ENCODE results near the gene STXBP1.
"Not testable (repeated sequence)": the region's sequence is repeated elsewhere in the genome, so short reads cannot be mapped to it uniquely, and the experiment has no call there.

Gene STXBP1

GRCh38 chr9:127611899-127612790 is at the start of gene STXBP1:
TSS of gene STXBP1 (plus strand) at chr9:127612277. CDS start at chr9:127612404, 127 bp downstream.
- peak; percentile 95 for DNase-seq

DNA sequence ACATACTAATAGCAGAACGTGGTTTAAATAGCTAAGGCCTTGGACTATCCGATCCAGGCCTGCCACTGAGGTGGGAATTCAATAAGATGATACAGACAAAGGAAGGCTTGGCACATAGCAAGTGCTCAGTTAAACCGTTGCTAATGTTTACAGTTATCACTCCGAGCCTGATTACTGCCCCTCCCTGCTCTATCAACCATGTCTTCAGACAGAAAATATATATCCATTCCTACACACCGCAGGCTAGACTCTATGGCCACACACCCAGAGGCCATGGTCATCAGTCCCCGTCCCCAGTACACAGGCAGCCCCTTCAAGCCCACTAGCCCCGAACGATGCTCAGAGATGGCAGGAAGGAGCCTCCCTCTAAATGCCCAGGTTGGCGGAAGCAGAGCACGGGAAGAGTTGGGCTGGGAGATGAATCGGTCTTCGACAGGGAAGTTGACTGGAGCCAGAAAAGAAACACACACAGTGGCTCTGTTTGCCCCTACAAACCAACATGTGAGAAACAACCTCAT is 49.7 kb upstream of the STXBP1 start:
- DNase-seq: no peak

- DNase-seq: no peak
Measured at GRCh38 chr9:127562841-127563401, 49.2 kb upstream of the STXBP1 start.

DNA sequence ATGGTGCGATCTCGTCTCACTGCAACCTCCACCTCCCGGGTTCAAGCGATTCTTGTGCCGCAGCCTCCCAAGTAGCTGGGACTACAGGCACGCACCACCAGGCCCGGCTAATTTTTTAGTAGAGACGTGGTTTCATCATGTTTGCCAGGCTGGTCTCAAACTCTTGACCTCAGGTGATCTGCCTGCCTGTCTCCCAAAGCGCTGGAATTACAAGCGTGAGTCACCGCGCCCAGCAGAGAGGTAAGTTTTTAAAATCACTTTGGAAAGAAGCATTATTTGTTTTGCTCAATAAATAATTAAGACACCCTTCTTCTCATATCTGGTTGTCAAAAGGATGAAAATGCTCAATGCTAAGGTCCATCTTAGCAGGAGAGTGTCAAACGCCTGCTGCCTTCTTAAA is 48.5 kb upstream of the STXBP1 start:
- DNase-seq: no peak

GRCh38 chr9:127565231-127565630 is 46.8 kb upstream of the STXBP1 start:
- DNase-seq: no peak

GRCh38 chr9:127566351-127567001 is 45.6 kb upstream of the STXBP1 start:
- no peak for DNase-seq

- no peak for DNase-seq
Measured at GRCh38 chr9:127567035-127567729, 44.9 kb upstream of the STXBP1 start.

DNA sequence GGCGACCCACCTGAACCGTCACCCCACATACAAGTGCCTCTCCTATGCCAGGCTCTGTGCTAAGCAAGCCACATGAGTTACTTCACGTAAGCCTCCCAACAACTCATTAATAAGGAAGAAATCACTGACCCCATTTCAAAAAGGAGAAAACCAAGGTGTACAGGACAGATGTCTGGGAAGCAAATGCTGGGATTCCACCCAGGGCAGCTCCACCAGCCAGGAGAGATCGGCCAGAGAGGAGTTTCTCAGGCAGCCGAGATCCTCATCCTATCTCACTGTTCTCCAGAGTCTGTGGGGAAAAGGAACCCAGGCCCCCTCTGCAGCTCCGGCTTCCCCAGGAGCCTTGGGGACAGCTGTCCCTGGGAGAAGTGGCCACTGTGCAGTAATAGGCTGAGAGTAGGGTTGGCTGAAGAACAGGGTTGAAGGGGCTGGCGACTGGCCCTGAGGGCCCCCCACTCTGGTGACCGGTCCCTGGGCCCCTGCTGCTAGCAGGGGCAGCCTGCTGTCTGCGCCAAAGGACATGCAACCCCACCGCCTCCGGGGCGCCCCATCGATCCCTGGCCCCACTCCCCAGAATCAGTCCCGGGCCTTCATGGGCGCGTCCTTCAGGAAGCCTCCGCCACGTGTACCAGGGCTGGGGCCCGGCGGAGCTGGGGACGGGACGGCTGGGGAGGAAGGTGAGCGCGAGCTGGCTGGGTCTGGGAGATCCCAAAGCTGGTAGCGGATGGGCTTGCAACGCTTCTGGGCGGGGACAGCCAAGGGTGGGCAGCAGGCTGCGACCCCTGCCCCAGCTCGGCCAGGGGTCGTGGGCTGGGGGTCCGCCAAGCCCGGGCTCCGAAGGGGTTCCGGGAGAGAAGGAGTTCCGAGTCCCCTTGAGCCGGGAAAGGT is 44.1 kb upstream of the STXBP1 start:
- peak; percentile 67 for DNase-seq

- no peak for DNase-seq
Measured at GRCh38 chr9:127568618-127568970, 43.5 kb upstream of the STXBP1 start.

- peak; percentile 90 for DNase-seq
Measured at GRCh38 chr9:127568971-127569885, 42.8 kb upstream of the STXBP1 start.

DNA sequence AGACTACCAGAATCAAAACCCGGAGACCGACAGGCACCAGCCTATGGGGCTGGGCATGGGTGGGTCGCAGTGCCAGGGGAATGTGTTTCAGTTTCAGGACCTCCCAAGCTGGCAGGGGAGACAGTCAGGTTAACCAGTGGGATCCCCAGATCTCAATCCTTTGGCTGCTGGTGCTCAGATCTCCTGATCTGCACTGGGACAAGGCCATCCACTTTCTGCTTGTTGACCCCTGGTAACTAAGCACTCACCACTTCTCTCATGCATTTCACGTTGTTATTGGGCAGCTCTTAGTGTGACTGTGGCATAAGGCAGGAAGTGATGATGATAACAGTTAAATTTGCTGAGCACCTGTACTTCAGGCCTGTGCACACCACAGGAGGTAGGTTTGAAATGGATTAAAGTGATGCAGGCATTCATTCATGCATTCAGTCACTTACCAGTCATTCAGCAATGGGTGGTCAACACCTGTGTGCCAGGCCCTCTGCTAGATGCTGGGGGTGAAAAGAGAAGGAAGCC is 42.1 kb upstream of the STXBP1 start:
- no peak for DNase-seq

DNA sequence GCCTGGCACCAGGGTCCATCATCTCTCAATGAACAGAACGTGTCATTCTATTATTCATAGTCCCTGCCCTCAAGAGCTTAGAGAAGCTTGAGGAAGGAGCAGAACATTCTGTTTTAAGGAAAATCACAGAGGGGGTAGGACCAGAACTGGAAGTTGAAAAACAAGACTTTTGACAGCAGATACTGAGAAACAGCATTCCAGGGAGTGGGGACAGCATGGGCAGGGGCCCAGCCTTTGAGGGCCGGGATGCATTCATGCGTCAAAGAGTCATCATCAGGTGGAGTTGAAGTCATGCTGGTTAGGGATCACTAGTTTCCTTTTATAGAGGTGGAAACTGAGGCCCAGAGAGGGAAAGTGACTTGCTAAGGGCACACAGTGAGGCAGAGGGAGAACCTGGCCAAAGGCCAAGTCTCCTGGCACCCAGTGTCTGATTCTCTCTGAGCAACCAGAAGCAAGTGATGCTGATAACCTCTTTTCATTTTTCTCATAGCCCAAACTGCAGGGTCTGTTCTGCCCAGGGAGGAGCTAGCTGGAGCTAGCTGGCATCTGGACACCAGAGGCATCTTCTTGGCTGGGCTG is 41.5 kb upstream of the STXBP1 start:
- DNase-seq: no peak

GRCh38 chr9:127571971-127572370 is 40.1 kb upstream of the STXBP1 start:
- DNase-seq: no peak

GRCh38 chr9:127572961-127573721 is 38.9 kb upstream of the STXBP1 start:
- no peak for DNase-seq

GRCh38 chr9:127574072-127574993 is 37.7 kb upstream of the STXBP1 start:
- DNase-seq: peak; percentile 74

DNA sequence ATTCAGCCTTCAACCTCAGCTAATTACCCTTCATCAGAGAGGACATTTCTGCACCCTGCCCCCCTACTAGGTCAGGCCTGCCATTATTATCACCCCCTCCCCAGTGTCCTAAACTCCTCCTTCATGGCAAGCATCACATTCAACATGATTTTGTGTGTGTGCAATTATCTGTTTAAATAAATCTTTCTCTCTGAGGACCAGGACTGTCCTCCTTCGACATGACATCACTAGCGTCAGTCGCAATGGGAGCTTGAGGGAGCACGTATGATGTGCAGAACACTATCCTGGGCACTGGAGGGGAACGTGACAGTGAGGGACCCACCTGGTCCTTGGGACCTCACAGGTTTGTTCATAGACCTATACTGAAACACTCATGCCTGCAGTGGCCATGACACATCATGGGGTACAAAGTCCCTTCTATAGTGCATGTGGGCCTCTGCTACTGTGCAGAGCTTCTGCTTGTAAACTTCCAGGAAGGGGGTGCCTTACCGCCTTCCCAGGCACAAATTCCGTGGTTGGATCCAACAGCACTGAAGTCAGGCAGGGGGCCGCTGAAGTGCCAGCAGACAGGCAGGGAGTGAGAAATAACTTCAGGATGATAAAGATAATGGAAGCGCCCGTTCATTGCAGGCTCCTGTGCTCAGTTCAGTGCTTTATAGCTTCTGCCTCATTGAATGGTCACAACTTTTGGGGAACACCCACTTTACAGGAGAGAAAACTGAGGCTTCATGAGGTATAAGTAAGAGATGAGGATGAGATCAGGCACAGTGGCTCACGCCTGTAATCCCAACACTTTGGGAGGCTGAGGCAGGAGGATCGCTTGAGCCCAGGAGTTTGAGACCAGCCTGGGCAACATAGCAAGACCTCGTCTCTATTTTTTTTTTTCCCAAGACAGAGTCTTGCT is 36.0 kb upstream of the STXBP1 start:
- DNase-seq: no peak

DNA sequence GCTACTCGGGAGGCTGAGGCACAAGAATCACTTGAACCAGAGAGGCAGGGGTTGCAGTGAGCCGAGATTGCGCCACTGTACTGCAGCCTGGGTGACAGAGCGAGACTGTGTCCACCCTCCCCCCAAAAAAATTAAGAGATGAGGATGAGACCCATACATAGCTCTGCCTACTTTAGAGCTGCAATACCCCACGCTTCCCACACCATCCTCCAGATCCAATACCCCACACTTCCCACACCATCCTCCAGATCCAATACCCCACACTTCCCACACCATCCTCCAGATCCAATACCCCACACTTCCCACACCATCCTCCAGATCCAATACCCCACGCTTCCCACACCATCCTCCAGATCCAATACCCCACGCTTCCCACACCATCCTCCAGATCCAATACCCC is 34.9 kb upstream of the STXBP1 start:
- not testable (repeated sequence) for DNase-seq
